Suprapubic skin (tissue), 4 donors: Measurements from ENCODE around the gene BTBD1.

Source experiments
- CTCF ChIP-seq, 2 donors: fragments of 200-600 bp in 1 of 2; fragments of 450-650 bp in 1 of 2; sonication (generic) in 1 of 2; IDR thresholded peaks; one replicate each; pipeline ENCODE4 v1.5.1; 2016 to 2019; ENCODE audit warnings: antibody characterized with exemption in 2 of 2, mild to moderate bottlenecking in 1 of 2, moderate library complexity in 1 of 2
- EP300 ChIP-seq: sonication (generic); formaldehyde crosslinking; IDR thresholded peaks from one replicate; pipeline ENCODE4 v1.6.1; 2017; ENCODE audit warnings: antibody characterized with exemption
- POLR2AphosphoS5 ChIP-seq, 3 donors: sonication (generic); formaldehyde crosslinking; IDR thresholded peaks; one replicate each; pipeline ENCODE4 v1.6.1; 2017; ENCODE audit warnings: antibody characterized with exemption in 3 of 3

GRCh38 chr15:83036253-83036652 is 30.8 kb downstream of the BTBD1 start:
- TF ChIP-seq CTCF (IDR thresholded peaks at IDR 0.05) (no peak), EP300 (no peak), POLR2AphosphoS5 (IDR thresholded peaks at IDR 0.05) (no peak)
